Neural progenitor cell (in vitro differentiated cells): Measurements from ENCODE around the gene BICDL1.

Source experiments
- EZH2 ChIP-seq: fragments of 200-600 bp; sonication (generic); IDR thresholded peaks from 2 replicates; pipeline ENCODE4 v1.6.1; 2017; ENCODE audit warnings: antibody characterized with exemption, mild to moderate bottlenecking, moderate library complexity
- EZH2phosphoT487 ChIP-seq: fragments of 200-600 bp; sonication (generic); IDR thresholded peaks from 2 replicates; pipeline ENCODE4 v1.6.1; 2017; ENCODE audit warnings: antibody characterized with exemption
- TF ChIP-seq, protein P1 (sequence below): fragments of 200-600 bp; sonication (generic); IDR thresholded peaks from 2 replicates; pipeline ENCODE4 v1.5.1; 2017; ENCODE audit warnings: antibody characterized with exemption, mild to moderate bottlenecking

- TF ChIP-seq, protein P1, sequence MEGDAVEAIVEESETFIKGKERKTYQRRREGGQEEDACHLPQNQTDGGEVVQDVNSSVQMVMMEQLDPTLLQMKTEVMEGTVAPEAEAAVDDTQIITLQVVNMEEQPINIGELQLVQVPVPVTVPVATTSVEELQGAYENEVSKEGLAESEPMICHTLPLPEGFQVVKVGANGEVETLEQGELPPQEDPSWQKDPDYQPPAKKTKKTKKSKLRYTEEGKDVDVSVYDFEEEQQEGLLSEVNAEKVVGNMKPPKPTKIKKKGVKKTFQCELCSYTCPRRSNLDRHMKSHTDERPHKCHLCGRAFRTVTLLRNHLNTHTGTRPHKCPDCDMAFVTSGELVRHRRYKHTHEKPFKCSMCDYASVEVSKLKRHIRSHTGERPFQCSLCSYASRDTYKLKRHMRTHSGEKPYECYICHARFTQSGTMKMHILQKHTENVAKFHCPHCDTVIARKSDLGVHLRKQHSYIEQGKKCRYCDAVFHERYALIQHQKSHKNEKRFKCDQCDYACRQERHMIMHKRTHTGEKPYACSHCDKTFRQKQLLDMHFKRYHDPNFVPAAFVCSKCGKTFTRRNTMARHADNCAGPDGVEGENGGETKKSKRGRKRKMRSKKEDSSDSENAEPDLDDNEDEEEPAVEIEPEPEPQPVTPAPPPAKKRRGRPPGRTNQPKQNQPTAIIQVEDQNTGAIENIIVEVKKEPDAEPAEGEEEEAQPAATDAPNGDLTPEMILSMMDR = no peak
- TF ChIP-seq EZH2phosphoT487 (no peak), EZH2 (no peak)
Observed at GRCh38 chr12:120091371-120092090, 102.5 kb downstream of the BICDL1 start.
